Endodermal cell (in vitro differentiated cells): ENCODE measurements around the gene KCNE1. TPM values are rescaled to one million over a fixed set of nuclear protein-coding genes. Genes with fewer than 3 reads are reported as not detected.

Source experiments
- DNase-seq: peaks from one replicate; pipeline ENCODE4 v3.0.0-alpha.2; 2017
- H3K27ac ChIP-seq: 2 replicates; pipeline ENCODE4 v1.5.1; 2013; ENCODE audit warnings: mild to moderate bottlenecking, low read depth, low read length, moderate library complexity
- H3K27me3 ChIP-seq: 2 replicates; pipeline ENCODE4 v1.6.1; 2013; ENCODE audit warnings: mild to moderate bottlenecking, low read length, moderate library complexity; ENCODE audit not compliant: insufficient read depth, control insufficient read depth, poor library complexity, severe bottlenecking
- H3K36me3 ChIP-seq: 2 replicates; pipeline ENCODE4 v1.7.0; 2013; ENCODE audit warnings: mild to moderate bottlenecking, low read length, moderate library complexity; ENCODE audit not compliant: control insufficient read depth, insufficient read depth
- H3K4me1 ChIP-seq: one replicate; pipeline ENCODE4 v1.7.0; 2013; ENCODE audit warnings: low read length; ENCODE audit not compliant: control insufficient read depth, insufficient read depth
- H3K4me3 ChIP-seq: 2 replicates; pipeline ENCODE4 v1.5.1; 2013; ENCODE audit warnings: mild to moderate bottlenecking, low read length, moderate library complexity
- H3K9ac ChIP-seq: 2 replicates; pipeline ENCODE4 v1.6.1; 2013; ENCODE audit warnings: mild to moderate bottlenecking, low read length, moderate library complexity; ENCODE audit not compliant: poor library complexity, severe bottlenecking; ENCODE audit errors: extremely low read depth
- H3K9me3 ChIP-seq: 2 replicates; pipeline ENCODE4 v1.6.1; 2013; ENCODE audit warnings: mild to moderate bottlenecking, low read length, moderate library complexity; ENCODE audit not compliant: control insufficient read depth
- H3K27ac Mint-ChIP-seq: 2 replicates; pipeline ENCODE4 v1.8.0; 2020; ENCODE audit warnings: mixed read lengths
- H3K27me3 Mint-ChIP-seq: 2 replicates; pipeline ENCODE4 v1.8.0; 2021; ENCODE audit warnings: mild to moderate bottlenecking, mixed read lengths; ENCODE audit not compliant: insufficient read depth
- H3K36me3 Mint-ChIP-seq: 2 replicates; pipeline ENCODE4 v1.8.0; 2020; ENCODE audit warnings: low read depth, mixed read lengths
- H3K4me1 Mint-ChIP-seq: 2 replicates; pipeline ENCODE4 v1.8.0; 2020; ENCODE audit warnings: mixed read lengths
- H3K4me3 Mint-ChIP-seq: 2 replicates; pipeline ENCODE4 v1.8.0; 2020; ENCODE audit warnings: mild to moderate bottlenecking, moderate library complexity, mixed read lengths
- H3K9me3 Mint-ChIP-seq: 2 replicates; pipeline ENCODE4 v1.8.0; 2020; ENCODE audit warnings: mild to moderate bottlenecking, mixed read lengths
- CTCF ChIP-seq: fragments of 200-600 bp; sonication (generic); conservative IDR thresholded peaks from 2 replicates; pipeline ENCODE4 v1.5.0; 2021; ENCODE audit warnings: antibody characterized with exemption, mild to moderate bottlenecking
- WGBS, 2 experiments: methylation state at CpG; one replicate each; pipeline versions ENCODE4 v1.1.5 to v1.1.7; 2013; ENCODE audit warnings: missing lambda C conversion rate in 2 of 2, mixed read lengths in 1 of 2; ENCODE audit not compliant: insufficient coverage in 1 of 2, insufficient read length in 1 of 2; 5-methylcytosine and 5-hydroxymethylcytosine counted together
- total RNA-seq, 2 donors: library from RNA; stranded (reverse); fragmentation: NEBNext Ultra II Directional in 1 of 2; extraction: Animal tissue kit (Norgen Biotek cat#: 25700) in 1 of 2; gene quantifications; 2 replicates in 1 of 2; 3 replicates in 1 of 2; pipeline ENCODE4 v1.2.1, GENCODE V29; 2021

KCNE1 gene
- total RNA-seq, 2 donors from 2014 or later = 0.24 TPM; not detected in 1

- no peaks in the 10 kb centered on the region for H3K36me3 ChIP-seq
- Mint-ChIP-seq H3K36me3 (no peaks in the 10 kb centered on the region), H3K4me1 (peaks cover 9% of the 10 kb centered on the region), H3K9me3 (no peaks in the 10 kb centered on the region), H3K27me3 (peaks cover 3% of the 10 kb centered on the region), H3K27ac (no peak overlapping the region), H3K4me3 (no peak overlapping the region)
- no peak overlapping the region for H3K27ac ChIP-seq
- no peak overlapping the region for H3K4me3 ChIP-seq
- 77 to 100% methylated on average over 1 to 3 of the region's 3 CpGs for WGBS, 2 experiments
- no peaks in the 10 kb centered on the region for H3K4me1 ChIP-seq
- no peaks in the 10 kb centered on the region for H3K9me3 ChIP-seq
- no peak overlapping the region for H3K9ac ChIP-seq
- no peak for DNase-seq
- no peak for TF ChIP-seq CTCF
- no peaks in the 10 kb centered on the region for H3K27me3 ChIP-seq
Observed at GRCh38 chr21:34537838-34538237, 25.8 kb upstream of the KCNE1 start.

- Mint-ChIP-seq H3K27ac (no peak overlapping the region), H3K27me3 (peaks cover 3% of the 10 kb centered on the region), H3K9me3 (peaks cover 2% of the 10 kb centered on the region), H3K4me1 (peaks cover 9% of the 10 kb centered on the region), H3K4me3 (no peak overlapping the region), H3K36me3 (no peaks in the 10 kb centered on the region)
- Histone ChIP-seq H3K27ac (no peak overlapping the region), H3K9me3 (no peaks in the 10 kb centered on the region), H3K9ac (no peak overlapping the region), H3K4me3 (no peak overlapping the region), H3K36me3 (no peaks in the 10 kb centered on the region), H3K27me3 (no peaks in the 10 kb centered on the region), H3K4me1 (no peaks in the 10 kb centered on the region)
- TF ChIP-seq CTCF = no peak
- DNase-seq = no peak
- 38 to 67% methylated on average over 1 to 2 of the region's 2 CpGs for WGBS, 2 experiments
Observed at GRCh38 chr21:34536820-34537219, 24.8 kb upstream of the KCNE1 start.

DNA sequence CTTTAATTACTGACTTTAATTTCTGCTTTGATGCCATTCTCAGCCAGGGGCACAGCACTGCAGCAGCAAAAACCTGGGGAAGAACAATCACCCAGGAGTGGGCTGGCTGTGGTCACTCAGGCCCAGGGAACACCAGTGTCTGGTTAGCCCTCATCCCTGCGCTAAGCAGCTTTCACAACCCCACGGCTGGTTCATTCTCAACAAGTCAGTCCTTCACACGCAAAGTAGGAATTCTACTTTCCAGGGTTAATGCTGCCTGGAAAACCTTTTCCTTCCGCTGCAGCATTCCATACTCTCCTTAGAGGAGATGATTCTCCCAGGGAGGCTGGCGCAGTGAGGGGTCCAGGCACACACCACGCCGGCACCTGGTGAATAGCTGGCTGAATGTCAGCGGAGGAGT lies 24.3 kb upstream of the KCNE1 start:
- 93 to 95% methylated on average over 3 to 8 of the region's 8 CpGs for WGBS, 2 experiments
- Histone ChIP-seq H3K27me3 (no peaks in the 10 kb centered on the region), H3K36me3 (no peaks in the 10 kb centered on the region), H3K9ac (no peak overlapping the region), H3K9me3 (no peaks in the 10 kb centered on the region), H3K4me3 (no peak overlapping the region), H3K27ac (no peak overlapping the region), H3K4me1 (no peaks in the 10 kb centered on the region)
- H3K36me3 Mint-ChIP-seq = no peaks in the 10 kb centered on the region
- DNase-seq = no peak
- H3K9me3 Mint-ChIP-seq = peaks cover 2% of the 10 kb centered on the region
- TF ChIP-seq CTCF = no peak
- H3K4me1 Mint-ChIP-seq = peaks cover 9% of the 10 kb centered on the region
- H3K4me3 Mint-ChIP-seq = no peak overlapping the region
- H3K27ac Mint-ChIP-seq = no peak overlapping the region
- peaks cover 3% of the 10 kb centered on the region for H3K27me3 Mint-ChIP-seq
